Tibial nerve (tissue), 4 donors: ENCODE measurements around the gene DOCK1.

Experiments
- EP300 ChIP-seq, 2 donors: sonication (generic); formaldehyde crosslinking; IDR thresholded peaks; one replicate each; pipeline ENCODE4 v1.6.1; 2017; ENCODE audit warnings: antibody characterized with exemption in 2 of 2, mild to moderate bottlenecking in 1 of 2
- TF ChIP-seq, protein P1 (sequence below), 5 experiments: fragments of 200-600 bp in 3 of 5; fragments of 450-650 bp in 2 of 5; sonication (generic) in 3 of 5; IDR thresholded peaks; one replicate each; pipeline ENCODE4 v1.5.1; 2016 to 2019; ENCODE audit warnings: antibody characterized with exemption in 5 of 5, mild to moderate bottlenecking in 3 of 5, moderate library complexity in 2 of 5

- TF ChIP-seq, protein P1, sequence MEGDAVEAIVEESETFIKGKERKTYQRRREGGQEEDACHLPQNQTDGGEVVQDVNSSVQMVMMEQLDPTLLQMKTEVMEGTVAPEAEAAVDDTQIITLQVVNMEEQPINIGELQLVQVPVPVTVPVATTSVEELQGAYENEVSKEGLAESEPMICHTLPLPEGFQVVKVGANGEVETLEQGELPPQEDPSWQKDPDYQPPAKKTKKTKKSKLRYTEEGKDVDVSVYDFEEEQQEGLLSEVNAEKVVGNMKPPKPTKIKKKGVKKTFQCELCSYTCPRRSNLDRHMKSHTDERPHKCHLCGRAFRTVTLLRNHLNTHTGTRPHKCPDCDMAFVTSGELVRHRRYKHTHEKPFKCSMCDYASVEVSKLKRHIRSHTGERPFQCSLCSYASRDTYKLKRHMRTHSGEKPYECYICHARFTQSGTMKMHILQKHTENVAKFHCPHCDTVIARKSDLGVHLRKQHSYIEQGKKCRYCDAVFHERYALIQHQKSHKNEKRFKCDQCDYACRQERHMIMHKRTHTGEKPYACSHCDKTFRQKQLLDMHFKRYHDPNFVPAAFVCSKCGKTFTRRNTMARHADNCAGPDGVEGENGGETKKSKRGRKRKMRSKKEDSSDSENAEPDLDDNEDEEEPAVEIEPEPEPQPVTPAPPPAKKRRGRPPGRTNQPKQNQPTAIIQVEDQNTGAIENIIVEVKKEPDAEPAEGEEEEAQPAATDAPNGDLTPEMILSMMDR (IDR thresholded peaks at IDR 0.05), result no peak
- no peak for TF ChIP-seq EP300 (IDR thresholded peaks at IDR 0.05)
Measured at GRCh38 chr10:127119936-127120335, 214.7 kb downstream of the DOCK1 start.
